Measurements from ENCODE around the gene JARID2.

DNA sequence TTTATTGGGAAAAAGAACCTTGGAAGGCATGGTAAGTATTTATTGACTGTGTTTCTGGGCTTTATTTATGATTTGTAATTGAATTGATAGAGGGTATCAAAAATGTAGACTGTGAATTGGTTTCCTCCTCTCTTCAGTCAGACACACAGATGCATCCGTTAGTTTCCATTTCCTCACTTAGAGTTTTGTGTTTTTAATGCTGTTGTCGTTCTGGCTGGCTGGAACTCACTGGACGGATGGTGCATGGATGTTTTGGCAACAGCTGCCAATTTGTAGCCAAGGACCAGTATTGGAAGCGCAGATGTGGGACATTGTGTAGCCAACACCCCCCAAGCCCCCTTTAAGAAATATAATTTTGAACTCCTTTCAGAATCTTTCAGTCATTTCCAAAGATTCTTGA lies 134.5 kb downstream of the JARID2 start:
- TF ChIP-seq, protein P1, sequence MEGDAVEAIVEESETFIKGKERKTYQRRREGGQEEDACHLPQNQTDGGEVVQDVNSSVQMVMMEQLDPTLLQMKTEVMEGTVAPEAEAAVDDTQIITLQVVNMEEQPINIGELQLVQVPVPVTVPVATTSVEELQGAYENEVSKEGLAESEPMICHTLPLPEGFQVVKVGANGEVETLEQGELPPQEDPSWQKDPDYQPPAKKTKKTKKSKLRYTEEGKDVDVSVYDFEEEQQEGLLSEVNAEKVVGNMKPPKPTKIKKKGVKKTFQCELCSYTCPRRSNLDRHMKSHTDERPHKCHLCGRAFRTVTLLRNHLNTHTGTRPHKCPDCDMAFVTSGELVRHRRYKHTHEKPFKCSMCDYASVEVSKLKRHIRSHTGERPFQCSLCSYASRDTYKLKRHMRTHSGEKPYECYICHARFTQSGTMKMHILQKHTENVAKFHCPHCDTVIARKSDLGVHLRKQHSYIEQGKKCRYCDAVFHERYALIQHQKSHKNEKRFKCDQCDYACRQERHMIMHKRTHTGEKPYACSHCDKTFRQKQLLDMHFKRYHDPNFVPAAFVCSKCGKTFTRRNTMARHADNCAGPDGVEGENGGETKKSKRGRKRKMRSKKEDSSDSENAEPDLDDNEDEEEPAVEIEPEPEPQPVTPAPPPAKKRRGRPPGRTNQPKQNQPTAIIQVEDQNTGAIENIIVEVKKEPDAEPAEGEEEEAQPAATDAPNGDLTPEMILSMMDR (IDR thresholded peaks at IDR 0.05; ENCODE audit: control extremely low read depth in 1 of 3, insufficient read depth in 1 of 3, low read depth in 1 of 3, low read length in 3 of 3), result no peak
- TF ChIP-seq RAD21 (IDR thresholded peaks at IDR 0.05 in 1 of 2, conservative IDR thresholded peaks at IDR 0.05 in 1 of 2; ENCODE audit: low read depth in 2 of 2, low read length in 2 of 2), result no peak
